Spleen (tissue), 11 donors: ENCODE results near the gene ERBB2. TPM values are rescaled to one million over a fixed set of nuclear protein-coding genes. Genes with fewer than 3 reads are reported as not detected.
A peak's percentile ranks its signal among the peaks of the same experiment; 100 is the strongest.

Experiments
- DNase-seq: peaks from one replicate; pipeline ENCODE4 v3.0.0-alpha.2; 2020
- H3K27ac ChIP-seq, 8 donors: fragments of 200-600 bp; sonication (generic) in 7 of 8; 1 replicate in 4 of 8; 2 replicates in 4 of 8; pipeline versions ENCODE4 v1.5.0 to v1.8.0; 2016 to 2021; ENCODE audit warnings: inconsistent platforms in 4 of 8, mild to moderate bottlenecking in 4 of 8, moderate library complexity in 1 of 8
- H3K27me3 ChIP-seq, 7 donors: fragments of 200-600 bp; sonication (generic) in 6 of 7; replicated peaks in 1 of 7; 1 replicate in 4 of 7; 2 replicates in 3 of 7; pipeline versions ENCODE4 v1.5.0 to v1.8.0; 2016 to 2021; ENCODE audit warnings: inconsistent platforms in 3 of 7, mild to moderate bottlenecking in 1 of 7
- H3K36me3 ChIP-seq, 6 donors: fragments of 200-600 bp; sonication (generic) in 5 of 6; 1 replicate in 4 of 6; 2 replicates in 2 of 6; pipeline versions ENCODE4 v1.5.0 to v1.8.0; 2016 to 2021; ENCODE audit warnings: inconsistent platforms in 2 of 6
- H3K4me1 ChIP-seq, 6 donors: fragments of 200-600 bp; sonication (generic) in 5 of 6; 1 replicate in 3 of 6; 2 replicates in 3 of 6; pipeline versions ENCODE4 v1.5.0 to v1.8.0; 2016 to 2021; ENCODE audit warnings: inconsistent platforms in 3 of 6
- H3K4me3 ChIP-seq, 8 donors: fragments of 200-600 bp; sonication (generic) in 7 of 8; 1 replicate in 4 of 8; 2 replicates in 4 of 8; pipeline versions ENCODE4 v1.5.0 to v1.8.0; 2016 to 2021; ENCODE audit warnings: inconsistent platforms in 4 of 8, mild to moderate bottlenecking in 4 of 8, moderate library complexity in 2 of 8
- H3K9me3 ChIP-seq, 8 donors: fragments of 200-600 bp; sonication (generic) in 7 of 8; 1 replicate in 4 of 8; 2 replicates in 4 of 8; pipeline versions ENCODE4 v1.5.0 to v1.8.0; 2016 to 2021; ENCODE audit warnings: inconsistent platforms in 4 of 8
- POLR2A ChIP-seq, 3 donors: fragments of 450-650 bp; IDR thresholded peaks; one replicate each; pipeline ENCODE4 v1.5.1; 2017; ENCODE audit warnings: antibody characterized with exemption in 3 of 3, mild to moderate bottlenecking in 1 of 3
- POLR2AphosphoS5 ChIP-seq, 3 donors: sonication (generic); formaldehyde crosslinking; IDR thresholded peaks; one replicate each; pipeline ENCODE4 v1.5.1; 2017; ENCODE audit warnings: antibody characterized with exemption in 3 of 3
- whole genome bisulfite sequencing, 5 donors: extraction: QIAGEN DNeasy Blood & Tissue Kit in 3 of 5; methylation state at CpG; one replicate each; pipeline versions ENCODE4 v1.1.5 to v1.1.7; 2013 to 2018; 5-methylcytosine and 5-hydroxymethylcytosine counted together
- intact Hi-C: fragments of 100-400 bp; cut with DNase I; formaldehyde crosslinking; loops from one replicate; pipeline ENCODE4 v1.15.0; 2023; ENCODE audit warnings: low total_unique reads
- polyA plus RNA-seq, 3 donors: library from polyadenylated mRNA; stranded (reverse); fragments of 200-250 nt; gene quantifications; one replicate each; pipeline ENCODE4 v1.2.1, GENCODE V29; 2013
- total RNA-seq, 7 donors: library from RNA; depleted of rRNA in 3 of 7; stranded (reverse); fragments of >200 nt in 3 of 7; fragmentation: NEBNext Ultra II Directional in 4 of 7; extraction: Animal tissue kit (Norgen Biotek cat#: 25700) in 4 of 7; gene quantifications; one replicate each; pipeline versions ENCODE4 v1.1.0 to v1.2.1, GENCODE V29; 2016 to 2021
- TF ChIP-seq, protein P1 (sequence below), 11 experiments: fragments of 200-600 bp in 7 of 11; fragments of 450-650 bp in 4 of 11; sonication (generic) in 4 of 11; IDR thresholded peaks in 8 of 11; conservative IDR thresholded peaks in 3 of 11; 1 replicate in 7 of 11; 2 replicates in 4 of 11; pipeline versions ENCODE4 v1.4.0 to v1.8.0; 2016 to 2021; ENCODE audit warnings: antibody characterized with exemption in 11 of 11, inconsistent platforms in 4 of 11, mild to moderate bottlenecking in 1 of 11
- donor health status: healthy with polysubstance abuse.
- donor health status: DM: no; HTN: no; CAD: no; lungs with moderate emphysema.
- donor health status: DM: no; HTN: no; CAD: no.
- donor health status: Bipolar disorder and iron deficiency.
- donor health status: healthy.
- donor health status: DM: no; HTN: no; CAD: no.
- donor health status: DM: yes; HTN: yes; CAD: no.

Gene ERBB2
- total and polyA plus RNA-seq, 10 donors: 3.4 to 15.9 (median 10.2) TPM

DNA sequence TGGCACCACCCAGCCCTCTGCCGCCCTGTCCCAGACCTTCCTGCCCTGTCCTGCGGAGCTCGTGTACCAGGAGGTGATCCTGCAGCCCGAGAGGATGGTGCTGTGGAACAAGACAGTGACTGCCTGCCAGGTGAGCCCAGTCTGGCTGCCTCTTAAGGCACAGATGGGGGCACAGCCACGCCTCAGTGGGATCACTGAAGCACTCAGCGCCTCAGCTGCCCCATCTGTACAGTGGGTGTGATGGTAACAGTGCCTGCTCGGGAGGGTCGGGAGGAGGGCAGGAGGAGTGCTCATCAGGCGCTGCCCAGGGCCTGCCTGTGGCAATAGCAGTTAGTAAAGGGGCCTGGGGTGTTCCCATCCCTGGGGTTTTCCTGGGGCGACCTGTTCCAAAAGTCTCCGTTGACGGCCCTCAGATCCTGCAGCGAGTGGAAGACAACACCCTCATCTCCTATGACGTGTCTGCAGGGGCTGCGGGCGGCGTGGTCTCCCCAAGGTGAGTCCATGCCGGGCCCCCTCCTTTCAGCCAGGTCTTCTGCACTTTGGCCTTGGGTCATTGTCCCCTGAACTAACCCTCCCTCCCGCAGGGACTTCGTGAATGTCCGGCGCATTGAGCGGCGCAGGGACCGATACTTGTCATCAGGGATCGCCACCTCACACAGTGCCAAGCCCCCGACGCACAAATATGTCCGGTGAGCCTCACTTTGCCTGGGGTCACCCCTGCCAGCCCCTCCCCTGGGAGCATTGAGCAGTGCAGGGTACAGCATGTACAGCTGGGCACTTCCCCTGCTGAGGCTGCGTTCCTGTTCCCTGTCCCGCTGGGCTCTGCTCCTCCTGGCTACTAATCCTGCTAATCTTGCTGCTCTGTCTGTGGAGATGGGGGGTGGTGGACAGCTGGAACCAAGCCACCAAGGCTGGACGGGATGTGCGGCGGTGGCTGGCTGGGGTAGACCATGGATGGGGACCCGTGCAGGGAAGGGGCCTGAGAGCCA lies 39.2 kb upstream of the ERBB2 start:
- intact Hi-C loops: no loop called here
- peak; percentile 66 for DNase-seq
- H3K27me3 ChIP-seq: peaks cover 0 to 11% (median 0%) of the 10 kb centered on the region in 7 donors
- H3K27ac ChIP-seq: peak overlapping the region in 4 of 8 donors; percentile 63 to 85 (median 76)
- peaks cover 0 to 67% (median 25%) of the 10 kb centered on the region in 6 donors for H3K4me1 ChIP-seq
- WGBS, 5 donors: 91 to 94% (median 93%) methylated on average over 18 to 35 of the region's 35 CpGs
- no peak for TF ChIP-seq POLR2A (IDR thresholded peaks at IDR 0.05)
- peak in 2 of 3 donors; percentile 23 to 44 for TF ChIP-seq POLR2AphosphoS5 (IDR thresholded peaks at IDR 0.05)
- no peaks in the 10 kb centered on the region for H3K9me3 ChIP-seq
- H3K36me3 ChIP-seq: peaks cover 3 to 86% (median 62%) of the 10 kb centered on the region in 6 donors
- no peak overlapping the region for H3K4me3 ChIP-seq

DNA sequence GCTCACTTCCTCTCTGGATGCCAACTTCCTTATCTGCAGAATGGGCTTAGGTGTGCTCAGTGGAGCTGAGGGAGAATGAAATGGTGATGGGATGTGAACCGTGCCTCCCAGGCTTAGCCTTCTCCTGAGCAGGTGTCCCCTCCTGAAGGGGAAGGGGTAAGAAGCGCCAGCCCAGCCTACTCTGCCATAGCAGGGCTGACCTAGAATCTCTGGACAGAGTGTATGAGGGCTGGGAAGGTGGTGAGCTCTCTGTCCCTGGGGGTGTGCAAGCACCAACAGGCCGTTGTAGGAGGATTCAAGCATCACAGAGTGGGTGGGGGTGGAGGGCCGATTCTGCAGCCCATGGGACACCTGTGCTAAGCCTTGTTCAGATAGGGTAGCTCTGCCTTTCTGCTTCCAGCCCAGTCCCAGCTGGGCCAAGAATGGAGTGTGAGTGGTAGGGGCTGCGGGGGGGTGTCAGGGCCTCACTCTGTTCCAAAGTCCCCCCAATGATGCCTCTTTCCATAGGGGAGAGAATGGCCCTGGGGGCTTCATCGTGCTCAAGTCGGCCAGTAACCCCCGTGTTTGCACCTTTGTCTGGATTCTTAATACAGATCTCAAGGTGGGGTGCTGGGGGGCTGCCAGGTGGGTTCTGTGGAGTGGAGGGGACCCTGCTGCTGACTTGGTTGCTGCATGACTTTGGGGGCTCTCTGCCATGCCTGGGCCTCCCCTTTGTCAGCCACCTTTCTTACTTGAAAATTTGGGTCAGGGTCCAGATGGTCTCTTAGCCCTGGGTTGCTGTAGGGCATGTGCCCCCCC lies 37.9 kb upstream of the ERBB2 start:
- Histone ChIP-seq H3K27me3 (peaks cover 0 to 24% (median 7%) of the 10 kb centered on the region in 7 donors), H3K27ac (no peak overlapping the region), H3K4me1 (peaks cover 0 to 78% (median 27%) of the 10 kb centered on the region in 6 donors), H3K36me3 (peaks cover 3 to 74% (median 56%) of the 10 kb centered on the region in 6 donors), H3K9me3 (no peaks in the 10 kb centered on the region), H3K4me3 (no peak overlapping the region)
- DNase-seq: peak; percentile 54
- TF ChIP-seq POLR2A (IDR thresholded peaks at IDR 0.05) (no peak), POLR2AphosphoS5 (IDR thresholded peaks at IDR 0.05) (no peak)
- TF ChIP-seq, protein P1, sequence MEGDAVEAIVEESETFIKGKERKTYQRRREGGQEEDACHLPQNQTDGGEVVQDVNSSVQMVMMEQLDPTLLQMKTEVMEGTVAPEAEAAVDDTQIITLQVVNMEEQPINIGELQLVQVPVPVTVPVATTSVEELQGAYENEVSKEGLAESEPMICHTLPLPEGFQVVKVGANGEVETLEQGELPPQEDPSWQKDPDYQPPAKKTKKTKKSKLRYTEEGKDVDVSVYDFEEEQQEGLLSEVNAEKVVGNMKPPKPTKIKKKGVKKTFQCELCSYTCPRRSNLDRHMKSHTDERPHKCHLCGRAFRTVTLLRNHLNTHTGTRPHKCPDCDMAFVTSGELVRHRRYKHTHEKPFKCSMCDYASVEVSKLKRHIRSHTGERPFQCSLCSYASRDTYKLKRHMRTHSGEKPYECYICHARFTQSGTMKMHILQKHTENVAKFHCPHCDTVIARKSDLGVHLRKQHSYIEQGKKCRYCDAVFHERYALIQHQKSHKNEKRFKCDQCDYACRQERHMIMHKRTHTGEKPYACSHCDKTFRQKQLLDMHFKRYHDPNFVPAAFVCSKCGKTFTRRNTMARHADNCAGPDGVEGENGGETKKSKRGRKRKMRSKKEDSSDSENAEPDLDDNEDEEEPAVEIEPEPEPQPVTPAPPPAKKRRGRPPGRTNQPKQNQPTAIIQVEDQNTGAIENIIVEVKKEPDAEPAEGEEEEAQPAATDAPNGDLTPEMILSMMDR (IDR thresholded peaks at IDR 0.05 in 8 of 11, conservative IDR thresholded peaks at IDR 0.05 in 3 of 11): no peak
- intact Hi-C loops: no loop called here
- 86 to 92% (median 90%) methylated on average over 8 of the region's 8 CpGs for WGBS, 5 donors

DNA sequence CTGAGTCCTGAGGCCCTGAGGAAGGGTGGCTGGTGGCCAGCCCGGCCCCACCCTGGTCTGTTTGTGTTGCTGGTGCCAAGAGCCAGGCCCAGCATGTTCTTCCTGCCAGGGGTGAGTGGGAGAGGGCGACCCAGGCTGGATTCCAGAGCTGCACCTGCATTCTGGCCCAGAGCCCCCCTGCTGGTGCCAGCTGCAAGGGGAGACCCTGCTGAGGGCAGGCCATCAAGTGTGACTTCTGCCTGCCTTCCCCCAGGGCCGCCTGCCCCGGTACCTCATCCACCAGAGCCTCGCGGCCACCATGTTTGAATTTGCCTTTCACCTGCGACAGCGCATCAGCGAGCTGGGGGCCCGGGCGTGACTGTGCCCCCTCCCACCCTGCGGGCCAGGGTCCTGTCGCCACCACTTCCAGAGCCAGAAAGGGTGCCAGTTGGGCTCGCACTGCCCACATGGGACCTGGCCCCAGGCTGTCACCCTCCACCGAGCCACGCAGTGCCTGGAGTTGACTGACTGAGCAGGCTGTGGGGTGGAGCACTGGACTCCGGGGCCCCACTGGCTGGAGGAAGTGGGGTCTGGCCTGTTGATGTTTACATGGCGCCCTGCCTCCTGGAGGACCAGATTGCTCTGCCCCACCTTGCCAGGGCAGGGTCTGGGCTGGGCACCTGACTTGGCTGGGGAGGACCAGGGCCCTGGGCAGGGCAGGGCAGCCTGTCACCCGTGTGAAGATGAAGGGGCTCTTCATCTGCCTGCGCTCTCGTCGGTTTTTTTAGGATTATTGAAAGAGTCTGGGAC lies 37.1 kb upstream of the ERBB2 start:
- peaks cover 0 to 84% (median 35%) of the 10 kb centered on the region in 6 donors for H3K4me1 ChIP-seq
- WGBS, 5 donors: 82 to 91% (median 85%) methylated on average over 19 to 22 of the region's 22 CpGs
- peaks cover 0 to 66% (median 49%) of the 10 kb centered on the region in 6 donors for H3K36me3 ChIP-seq
- peak in 2 of 3 donors; percentile 11 to 56 for TF ChIP-seq POLR2AphosphoS5 (IDR thresholded peaks at IDR 0.05)
- TF ChIP-seq POLR2A (IDR thresholded peaks at IDR 0.05): no peak
- TF ChIP-seq, protein P1 (IDR thresholded peaks at IDR 0.05 in 8 of 11, conservative IDR thresholded peaks at IDR 0.05 in 3 of 11): no peak
- H3K9me3 ChIP-seq: no peaks in the 10 kb centered on the region
- H3K27ac ChIP-seq: no peak overlapping the region
- H3K27me3 ChIP-seq: peaks cover 0 to 32% (median 15%) of the 10 kb centered on the region in 7 donors
- no peak overlapping the region for H3K4me3 ChIP-seq
- intact Hi-C loops: no loop called here
- peak; percentile 74 for DNase-seq

DNA sequence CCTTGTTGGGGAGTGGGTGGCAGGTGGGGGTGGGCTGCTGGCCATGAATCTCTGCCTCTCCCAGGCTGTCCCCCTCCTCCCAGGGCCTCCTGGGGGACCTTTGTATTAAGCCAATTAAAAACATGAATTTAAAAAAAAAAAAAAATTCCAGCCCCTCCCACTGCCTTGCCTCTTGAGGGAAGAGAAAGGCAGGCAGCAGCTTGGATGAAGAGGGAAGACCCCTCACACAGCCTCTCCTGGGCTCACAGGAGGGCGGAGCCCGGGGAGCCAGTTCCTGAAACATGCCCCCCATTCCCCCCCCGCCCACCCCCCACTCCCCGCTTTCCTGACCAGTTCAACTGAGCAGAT lies 36.5 kb upstream of the ERBB2 start:
- WGBS, 5 donors: 64 to 82% (median 74%) methylated on average over 4 of the region's 4 CpGs

More for the DNA sequence above, 36.5 kb upstream of the ERBB2 start:
- Histone ChIP-seq H3K27ac (no peak overlapping the region), H3K9me3 (no peaks in the 10 kb centered on the region), H3K4me3 (no peak overlapping the region), H3K36me3 (peaks cover 0 to 60% (median 44%) of the 10 kb centered on the region in 6 donors), H3K27me3 (peaks cover 0 to 37% (median 21%) of the 10 kb centered on the region in 7 donors), H3K4me1 (peaks cover 0 to 84% (median 41%) of the 10 kb centered on the region in 6 donors)
- intact Hi-C loops: no loop called here
- TF ChIP-seq, protein P1 (IDR thresholded peaks at IDR 0.05 in 8 of 11, conservative IDR thresholded peaks at IDR 0.05 in 3 of 11): no peak
- TF ChIP-seq POLR2A (IDR thresholded peaks at IDR 0.05): no peak
- no peak for TF ChIP-seq POLR2AphosphoS5 (IDR thresholded peaks at IDR 0.05)
- DNase-seq: no peak
